NCI-H2227 (cell line): ENCODE results near the gene ST6GAL1.
"Not testable (repeated sequence)": the region's sequence is repeated elsewhere in the genome, so short reads cannot be mapped to it uniquely, and the experiment has no call there.

ENCODE experiments used
- DNase-seq: peaks from one replicate; lab custom pipeline; 2025; ENCODE audit not compliant: unreplicated experiment; lab: John Stamatoyannopoulos, UW

ST6GAL1 gene

GRCh38 chr3:187042346-187042745 lies 112.0 kb downstream of the ST6GAL1 start:
- DNase-seq = no peak

- DNase-seq = no peak
Measured at GRCh38 chr3:187042874-187043458, 112.6 kb downstream of the ST6GAL1 start.

- no peak for DNase-seq
Measured at GRCh38 chr3:187044206-187044605, 113.9 kb downstream of the ST6GAL1 start.

- DNase-seq = no peak
Measured at GRCh38 chr3:187044867-187045552, 114.7 kb downstream of the ST6GAL1 start.

- no peak for DNase-seq
Measured at GRCh38 chr3:187046033-187046432, 115.7 kb downstream of the ST6GAL1 start.

GRCh38 chr3:187049462-187050101 lies 119.3 kb downstream of the ST6GAL1 start:
- DNase-seq = no peak

GRCh38 chr3:187051066-187051465 lies 120.7 kb downstream of the ST6GAL1 start:
- no peak for DNase-seq

GRCh38 chr3:187051724-187052366 lies 121.5 kb downstream of the ST6GAL1 start:
- no peak for DNase-seq

- not testable (repeated sequence) for DNase-seq
Measured at GRCh38 chr3:187052427-187052826, 122.1 kb downstream of the ST6GAL1 start.

GRCh38 chr3:187054433-187054832 lies 124.1 kb downstream of the ST6GAL1 start:
- DNase-seq = not testable (repeated sequence)

GRCh38 chr3:187057803-187058202 lies 127.5 kb downstream of the ST6GAL1 start:
- not testable (repeated sequence) for DNase-seq

- DNase-seq = no peak
Measured at GRCh38 chr3:187061748-187062147, 131.4 kb downstream of the ST6GAL1 start.

GRCh38 chr3:187062526-187063177 lies 132.3 kb downstream of the ST6GAL1 start:
- DNase-seq = no peak

GRCh38 chr3:187063286-187064121 lies 133.2 kb downstream of the ST6GAL1 start:
- no peak for DNase-seq

GRCh38 chr3:187064210-187065115 lies 134.1 kb downstream of the ST6GAL1 start:
- DNase-seq = no peak

- no peak for DNase-seq
Measured at GRCh38 chr3:187066228-187066995, 136.1 kb downstream of the ST6GAL1 start.

- no peak for DNase-seq
Measured at GRCh38 chr3:187068787-187069186, 138.5 kb downstream of the ST6GAL1 start.

GRCh38 chr3:187069857-187070516 lies 139.7 kb downstream of the ST6GAL1 start:
- no peak for DNase-seq
